ENCODE measurements around the gene MAPRE2.

GRCh38 chr18:35161934-35162333 lies 120.7 kb downstream of the MAPRE2 start:
- TF ChIP-seq CTCF (IDR thresholded peaks at IDR 0.05; ENCODE audit: low read depth, low read length) (no peak), EZH2phosphoT487 (IDR thresholded peaks at IDR 0.05; ENCODE audit: low read depth) (no peak)
